Lung microvascular endothelial cell (primary cell): Measurements from ENCODE around the gene LMO1. TPM values are rescaled to one million over a fixed set of nuclear protein-coding genes. Genes with fewer than 3 reads are reported as not detected.
A peak's percentile ranks its signal among the peaks of the same experiment; 100 is the strongest.

Source experiments
- DNase-seq, 2 donors: peaks; one replicate each; pipeline versions ENCODE4 v3.0.0 to v3.0.0-alpha.2; 2010; ENCODE audit warnings: low read depth in 2 of 2
- total RNA-seq: library from RNA; depleted of rRNA; stranded (reverse); fragments of >200 nt; gene quantifications from 2 replicates; pipeline ENCODE4 v1.2.1, GENCODE V29; 2014

Gene LMO1
- total RNA-seq, result not detected in 2 replicates

GRCh38 chr11:8263769-8264410 is at the start of gene LMO1:
Gene LMO1, minus strand, starts transcription at chr11:8263878. Its CDS starts 516 bp downstream, at chr11:8263362.
- DNase-seq, result peak; percentile 71 to 81

GRCh38 chr11:8312986-8313385 is 49.3 kb upstream of the LMO1 start:
- DNase-seq, result no peak

- no peak for DNase-seq
These were observed 47.7 kb upstream of the LMO1 start for GRCh38 chr11:8311366-8311765.

- no peak for DNase-seq
These were observed 47.1 kb upstream of the LMO1 start for GRCh38 chr11:8310743-8311298.

- no peak for DNase-seq
These were observed 46.2 kb upstream of the LMO1 start for GRCh38 chr11:8309862-8310261.

GRCh38 chr11:8309311-8309710 is 45.6 kb upstream of the LMO1 start:
- no peak for DNase-seq

GRCh38 chr11:8307601-8308000 is 43.9 kb upstream of the LMO1 start:
- DNase-seq, result no peak

GRCh38 chr11:8301622-8302021 is 37.9 kb upstream of the LMO1 start:
- no peak for DNase-seq

GRCh38 chr11:8298801-8299786 is 35.4 kb upstream of the LMO1 start:
- no peak for DNase-seq

GRCh38 chr11:8297781-8298440 is 34.2 kb upstream of the LMO1 start:
- DNase-seq, result no peak

- no peak for DNase-seq
These were observed 33.2 kb upstream of the LMO1 start for GRCh38 chr11:8296872-8297271.

- DNase-seq, result no peak
These were observed 32.5 kb upstream of the LMO1 start for GRCh38 chr11:8296038-8296649.

GRCh38 chr11:8294251-8294935 is 30.7 kb upstream of the LMO1 start:
- DNase-seq, result no peak

- DNase-seq, result no peak
These were observed 29.5 kb upstream of the LMO1 start for GRCh38 chr11:8293171-8293570.

GRCh38 chr11:8292351-8292750 is 28.7 kb upstream of the LMO1 start:
- DNase-seq, result no peak

- DNase-seq, result no peak
These were observed 28.0 kb upstream of the LMO1 start for GRCh38 chr11:8291421-8292350.

GRCh38 chr11:8290081-8290810 is 26.6 kb upstream of the LMO1 start:
- no peak for DNase-seq

GRCh38 chr11:8289492-8289918 is 25.8 kb upstream of the LMO1 start:
- DNase-seq, result no peak
